HAP-1 (cell line): ENCODE measurements around the gene MAP1LC3B2.

Source experiments
- DNase-seq, 2 experiments: peaks; one replicate each; pipeline ENCODE4 v3.0.0-alpha.2; 2016 to 2020; ENCODE audit warnings: low spot score in 2 of 2
- H3K27me3 ChIP-seq: fragments of 250-450 bp; sonication (Bioruptor Pico); 2 replicates; pipeline ENCODE4 v1.5.1; 2020; ENCODE audit warnings: low read depth, mild to moderate bottlenecking, moderate library complexity
- H3K36me3 ChIP-seq: fragments of 250-450 bp; sonication (Bioruptor Pico); replicated peaks from 2 replicates; pipeline ENCODE4 v1.5.1; 2020; ENCODE audit warnings: mild to moderate bottlenecking
- H3K4me1 ChIP-seq: fragments of 250-450 bp; sonication (Bioruptor Pico); 2 replicates; pipeline ENCODE4 v1.5.1; 2020; ENCODE audit warnings: mild to moderate bottlenecking
- H3K4me3 ChIP-seq: fragments of 250-450 bp; sonication (Bioruptor Pico); 2 replicates; pipeline ENCODE4 v1.5.1; 2020; ENCODE audit warnings: mild to moderate bottlenecking, moderate library complexity
- H3K9me3 ChIP-seq: fragments of 250-450 bp; sonication (Bioruptor Pico); 2 replicates; pipeline ENCODE4 v1.5.1; 2020; ENCODE audit warnings: mild to moderate bottlenecking, moderate library complexity
- in situ Hi-C: fragments of 300-500 bp; cut with MboI; formaldehyde crosslinking; loops from 3 replicates; pipeline ENCODE4 v1.14.3; 2020; ENCODE audit warnings: low sequenced_read_pairs, inconsistent platforms, mixed read lengths

Gene MAP1LC3B2

DNA sequence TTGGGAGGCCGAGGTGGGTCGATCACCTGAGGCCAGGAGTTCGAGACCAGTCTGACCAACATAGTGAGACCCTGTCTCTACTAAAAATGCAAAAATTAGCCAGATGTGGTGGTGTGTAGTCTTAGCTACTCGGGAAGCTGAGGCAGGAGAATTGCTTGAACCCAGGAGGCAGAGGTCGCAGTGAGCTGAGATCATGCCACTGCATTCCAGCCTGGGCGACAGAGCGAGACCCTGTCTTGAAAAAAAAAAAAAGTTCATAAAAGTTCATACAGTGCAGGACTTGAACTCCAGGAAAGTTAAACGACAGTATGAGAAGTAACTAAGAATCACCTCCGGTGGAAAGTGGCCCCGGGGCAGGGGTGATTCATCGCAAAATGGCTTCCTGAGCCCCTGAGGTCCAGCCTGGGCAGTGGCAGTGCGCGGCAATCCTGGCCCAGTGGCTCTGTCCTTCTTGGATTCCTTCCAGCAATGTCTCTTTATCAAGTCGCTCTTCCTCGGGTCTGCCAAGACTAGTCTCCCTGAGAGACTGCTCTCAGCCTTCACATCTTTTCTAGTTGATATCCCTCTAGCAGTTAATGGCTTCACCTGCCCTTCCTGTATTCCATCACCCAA is 16.7 kb upstream of the MAP1LC3B2 start:
- peaks cover 8% of the 10 kb centered on the region for H3K4me1 ChIP-seq
- no peaks in the 10 kb centered on the region for H3K27me3 ChIP-seq
- no peaks in the 10 kb centered on the region for H3K36me3 ChIP-seq
- no peaks in the 10 kb centered on the region for H3K9me3 ChIP-seq
- no peak for DNase-seq
- H3K4me3 ChIP-seq: no peak overlapping the region
- in situ Hi-C loops: no loop called here

DNA sequence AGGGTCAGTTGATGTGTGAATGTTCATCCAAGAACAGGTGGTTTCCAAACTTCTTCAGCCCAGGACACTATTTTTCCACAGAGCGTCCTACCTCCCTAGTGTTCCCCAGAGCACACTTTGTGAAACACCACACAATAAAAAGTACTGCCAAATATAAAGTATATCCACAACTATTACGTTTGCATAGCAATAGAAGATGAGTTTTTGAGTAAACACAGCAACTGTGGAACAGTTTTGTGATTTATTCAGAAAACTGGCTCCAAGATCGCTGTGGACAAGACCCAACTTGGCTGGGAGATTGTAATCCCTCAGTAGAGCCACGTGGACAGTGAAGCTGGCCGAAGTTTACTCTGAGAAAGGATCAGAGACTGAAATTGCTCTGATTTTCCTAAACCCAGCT is 14.5 kb upstream of the MAP1LC3B2 start:
- in situ Hi-C loops: no loop called here
- Histone ChIP-seq H3K4me1 (peaks cover 7% of the 10 kb centered on the region), H3K36me3 (no peaks in the 10 kb centered on the region), H3K27me3 (no peaks in the 10 kb centered on the region), H3K4me3 (no peak overlapping the region), H3K9me3 (no peaks in the 10 kb centered on the region)
- DNase-seq: no peak

DNA sequence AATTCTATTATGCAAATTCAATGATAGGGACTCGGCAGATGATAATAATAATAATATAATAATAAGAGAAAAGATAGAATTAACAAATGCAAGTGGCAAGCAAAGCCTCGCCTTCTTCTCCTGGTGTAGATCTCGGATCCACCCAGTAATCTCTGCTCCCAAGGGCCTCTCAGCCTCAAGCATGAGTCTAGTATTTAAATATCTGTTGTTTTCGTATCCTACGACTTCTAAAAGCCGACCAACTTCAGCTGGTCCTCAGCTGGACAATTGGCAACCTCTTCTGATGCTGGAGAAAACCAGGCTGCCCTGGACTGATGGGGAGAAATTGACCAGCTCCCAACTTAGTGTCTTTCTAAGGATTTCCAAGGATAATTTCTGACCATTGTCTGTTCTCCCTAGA is 14.0 kb upstream of the MAP1LC3B2 start:
- H3K36me3 ChIP-seq: no peaks in the 10 kb centered on the region
- in situ Hi-C loops: no loop called here
- no peak for DNase-seq

DNA sequence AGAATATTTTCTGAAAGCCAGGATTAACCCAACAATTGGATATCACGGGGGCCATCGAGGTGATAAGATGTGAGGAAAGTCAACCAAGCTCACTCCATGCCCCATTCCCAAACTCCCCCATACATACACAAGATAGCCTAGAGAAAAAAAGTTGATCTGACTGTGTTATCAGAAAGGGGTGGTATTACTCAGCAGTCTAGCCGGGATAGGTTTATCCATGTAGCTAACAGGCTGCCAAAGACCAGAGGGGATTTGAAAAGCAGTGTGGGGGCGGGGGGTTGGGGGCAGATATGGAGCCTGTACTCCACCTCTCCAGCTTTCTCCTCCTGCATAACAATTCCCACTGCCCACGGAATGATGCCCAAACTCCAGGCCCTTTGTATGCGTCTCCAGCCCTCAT is 13.2 kb upstream of the MAP1LC3B2 start:
- in situ Hi-C loops: no loop called here
- Histone ChIP-seq H3K4me3 (no peak overlapping the region), H3K27me3 (no peaks in the 10 kb centered on the region), H3K36me3 (no peaks in the 10 kb centered on the region), H3K4me1 (no peaks in the 10 kb centered on the region; the same call in 1 of the 2 replicates), H3K9me3 (no peaks in the 10 kb centered on the region)
- DNase-seq: no peak

More for the DNA sequence above, 14.0 kb upstream of the MAP1LC3B2 start:
- no peaks in the 10 kb centered on the region for H3K9me3 ChIP-seq
- peaks cover 4% of the 10 kb centered on the region for H3K4me1 ChIP-seq
- H3K4me3 ChIP-seq: no peak overlapping the region
- H3K27me3 ChIP-seq: no peaks in the 10 kb centered on the region

DNA sequence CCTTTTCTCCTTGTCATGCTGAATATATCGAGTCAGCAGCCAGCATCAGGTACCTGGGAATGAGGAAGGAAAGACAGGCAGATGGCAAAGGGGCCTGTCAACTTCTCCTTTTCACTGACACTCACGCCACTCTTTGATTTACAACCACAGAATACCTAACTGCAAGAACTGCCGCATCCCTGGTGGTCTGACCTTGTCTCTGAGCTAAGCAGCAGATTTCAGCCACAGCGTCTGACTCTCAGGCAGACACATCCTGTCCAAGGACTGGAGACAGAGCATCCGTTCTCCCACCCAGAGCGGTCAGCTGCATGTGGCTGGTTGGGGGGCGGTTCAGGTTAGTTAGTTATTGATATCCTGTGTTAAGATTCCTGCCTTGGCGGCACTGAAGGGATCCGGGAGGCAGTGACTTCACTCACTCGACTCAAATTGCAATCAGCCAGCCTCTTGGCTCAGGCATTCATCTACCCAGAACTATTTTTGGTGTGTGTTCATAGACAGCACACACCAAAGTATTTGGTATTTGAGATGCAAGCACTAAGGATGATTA is 11.2 kb upstream of the MAP1LC3B2 start:
- no peak for DNase-seq

DNA sequence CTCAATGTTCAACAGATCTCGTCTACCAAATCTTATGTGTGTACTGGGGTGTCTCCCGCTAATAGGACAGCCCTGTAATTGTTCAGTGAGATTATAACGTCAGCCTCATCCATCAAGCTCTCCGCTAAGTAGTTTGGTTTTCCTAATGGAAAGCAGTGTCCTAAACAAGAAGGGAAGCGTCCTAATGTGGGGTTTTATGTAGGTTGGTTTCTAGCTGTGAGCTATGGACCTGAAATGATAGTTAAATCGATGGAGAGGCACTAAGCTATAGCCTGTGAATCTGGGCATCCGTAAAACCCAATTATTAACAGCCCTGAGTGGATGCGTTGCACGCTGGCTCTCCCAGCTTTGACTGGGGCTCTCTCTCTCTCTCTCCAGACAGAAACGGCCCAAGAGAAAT is 9.2 kb upstream of the MAP1LC3B2 start:
- H3K27me3 ChIP-seq: no peaks in the 10 kb centered on the region
- H3K36me3 ChIP-seq: no peaks in the 10 kb centered on the region
- in situ Hi-C loops: no loop called here
- no peaks in the 10 kb centered on the region; the same call in 1 of the 2 replicates for H3K4me1 ChIP-seq
- no peak overlapping the region for H3K4me3 ChIP-seq
- no peak for DNase-seq
- H3K9me3 ChIP-seq: no peaks in the 10 kb centered on the region

More for the DNA sequence above, 11.2 kb upstream of the MAP1LC3B2 start:
- no peak overlapping the region for H3K4me3 ChIP-seq
- no peaks in the 10 kb centered on the region for H3K36me3 ChIP-seq
- in situ Hi-C loops: no loop called here
- no peaks in the 10 kb centered on the region for H3K9me3 ChIP-seq
- H3K4me1 ChIP-seq: no peaks in the 10 kb centered on the region; the same call in 1 of the 2 replicates
- no peaks in the 10 kb centered on the region for H3K27me3 ChIP-seq

DNA sequence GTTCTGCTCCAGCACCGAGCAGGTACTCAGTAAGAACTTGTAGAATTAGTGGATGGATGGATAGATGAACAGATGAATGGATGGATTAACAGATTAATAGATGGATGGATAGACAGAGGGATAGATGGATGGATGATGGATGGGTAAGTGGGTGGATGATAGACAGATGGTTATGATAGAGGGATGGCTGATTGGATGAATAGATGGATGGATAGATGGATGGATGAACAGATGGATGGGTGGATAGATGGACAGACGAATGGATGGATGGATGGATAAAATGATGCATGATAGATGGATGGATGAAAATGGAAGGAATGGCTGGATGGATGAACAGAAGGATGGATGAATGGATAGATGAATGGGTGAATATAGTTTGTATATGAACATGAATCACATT is 8.0 kb upstream of the MAP1LC3B2 start:
- in situ Hi-C loops: no loop called here
- no peak for DNase-seq

DNA sequence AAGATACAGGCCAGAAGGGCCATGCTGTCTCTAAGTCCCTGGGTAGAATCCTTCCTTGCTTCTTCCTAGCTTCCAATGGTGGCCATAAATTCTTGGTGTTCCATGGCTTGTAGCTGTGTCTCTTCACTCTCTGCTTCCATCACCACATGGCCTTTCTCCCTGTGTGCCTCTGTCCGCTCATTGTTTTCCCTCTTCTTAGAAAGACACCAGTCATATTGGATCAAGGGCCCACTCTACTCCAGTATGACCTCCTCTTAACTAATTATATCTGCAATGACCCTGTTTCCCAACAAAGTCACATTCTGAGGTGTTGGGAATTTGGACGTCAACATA is 7.6 kb upstream of the MAP1LC3B2 start:
- Histone ChIP-seq H3K27me3 (no peaks in the 10 kb centered on the region), H3K36me3 (no peaks in the 10 kb centered on the region), H3K4me3 (no peak overlapping the region), H3K9me3 (no peaks in the 10 kb centered on the region), H3K4me1 (no peaks in the 10 kb centered on the region)
- in situ Hi-C loops: no loop called here
- no peak for DNase-seq

More for the DNA sequence above, 8.0 kb upstream of the MAP1LC3B2 start:
- no peaks in the 10 kb centered on the region for H3K4me1 ChIP-seq
- no peaks in the 10 kb centered on the region for H3K36me3 ChIP-seq
- H3K9me3 ChIP-seq: no peaks in the 10 kb centered on the region
- no peak overlapping the region for H3K4me3 ChIP-seq
- no peaks in the 10 kb centered on the region for H3K27me3 ChIP-seq

DNA sequence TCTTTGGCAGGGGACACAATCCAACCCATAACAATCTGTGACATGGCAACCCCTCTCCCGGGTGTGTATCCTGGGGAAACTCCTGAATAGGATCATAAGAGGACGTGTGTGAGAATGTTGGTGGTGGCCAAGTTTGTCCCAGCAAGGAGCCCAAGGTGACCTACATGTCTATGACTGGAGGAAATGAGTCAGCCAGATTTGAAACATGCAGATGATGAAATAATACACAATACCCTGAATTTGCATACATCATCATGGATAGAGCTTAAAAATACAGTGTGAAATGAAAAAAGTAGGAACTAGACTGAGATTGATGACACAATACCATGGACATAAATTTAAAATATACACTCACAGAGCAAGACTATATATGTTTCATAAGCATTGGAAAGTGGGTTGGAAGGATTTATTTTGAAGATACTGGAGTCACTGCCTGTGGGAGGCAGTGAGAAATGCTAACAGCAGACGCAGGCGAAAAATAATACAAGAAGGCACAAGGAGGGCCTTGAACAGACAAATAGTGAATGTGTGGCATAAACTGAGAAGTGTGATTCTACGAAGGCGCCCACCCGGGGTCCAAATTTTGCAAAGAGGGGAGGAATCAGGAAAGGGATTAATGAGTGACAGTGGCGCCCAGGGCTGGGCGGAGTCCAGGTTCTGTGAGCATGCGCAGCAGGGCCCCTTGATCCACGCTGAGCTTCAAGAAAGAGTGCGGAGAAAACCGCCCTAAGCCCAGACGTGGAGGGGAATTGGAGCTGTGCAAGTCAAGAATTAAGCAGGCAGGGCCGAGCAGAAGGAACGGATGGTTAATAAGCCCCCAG is 7.0 kb upstream of the MAP1LC3B2 start:
- no peaks in the 10 kb centered on the region for H3K4me1 ChIP-seq

DNA sequence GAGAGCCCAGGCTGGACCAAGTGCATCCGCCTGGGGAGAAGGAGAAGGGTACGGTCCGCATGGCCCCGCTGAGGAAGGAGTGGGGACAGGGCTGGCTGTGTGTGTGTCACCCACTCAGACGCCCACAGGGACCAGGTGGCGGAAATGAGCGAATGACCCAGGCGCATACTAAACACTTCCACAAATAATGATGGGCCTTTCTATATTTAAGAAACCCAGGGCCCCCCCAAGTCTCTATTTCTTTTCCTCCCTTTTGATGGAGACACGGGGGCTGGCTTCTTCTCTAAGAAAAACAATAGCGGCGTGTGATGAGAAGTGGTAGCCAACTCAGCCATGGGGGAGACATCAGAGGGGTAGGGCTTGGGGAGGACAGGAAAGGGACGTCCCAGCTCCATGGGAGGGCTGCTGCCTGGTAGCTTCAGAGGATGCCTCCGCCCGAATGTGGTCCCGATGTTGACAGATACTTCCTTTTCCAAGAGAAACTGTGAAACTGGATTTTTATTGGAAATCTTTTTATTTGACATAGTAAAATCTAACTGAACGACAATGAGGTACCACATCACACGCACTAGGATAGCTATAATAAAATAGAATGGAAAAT is 6.3 kb upstream of the MAP1LC3B2 start:
- in situ Hi-C loops: no loop called here

More for the DNA sequence above, 7.0 kb upstream of the MAP1LC3B2 start:
- no peaks in the 10 kb centered on the region for H3K9me3 ChIP-seq
- no peaks in the 10 kb centered on the region for H3K36me3 ChIP-seq
- in situ Hi-C loops: no loop called here
- H3K27me3 ChIP-seq: no peaks in the 10 kb centered on the region
- DNase-seq: no peak
- no peak overlapping the region for H3K4me3 ChIP-seq

DNA sequence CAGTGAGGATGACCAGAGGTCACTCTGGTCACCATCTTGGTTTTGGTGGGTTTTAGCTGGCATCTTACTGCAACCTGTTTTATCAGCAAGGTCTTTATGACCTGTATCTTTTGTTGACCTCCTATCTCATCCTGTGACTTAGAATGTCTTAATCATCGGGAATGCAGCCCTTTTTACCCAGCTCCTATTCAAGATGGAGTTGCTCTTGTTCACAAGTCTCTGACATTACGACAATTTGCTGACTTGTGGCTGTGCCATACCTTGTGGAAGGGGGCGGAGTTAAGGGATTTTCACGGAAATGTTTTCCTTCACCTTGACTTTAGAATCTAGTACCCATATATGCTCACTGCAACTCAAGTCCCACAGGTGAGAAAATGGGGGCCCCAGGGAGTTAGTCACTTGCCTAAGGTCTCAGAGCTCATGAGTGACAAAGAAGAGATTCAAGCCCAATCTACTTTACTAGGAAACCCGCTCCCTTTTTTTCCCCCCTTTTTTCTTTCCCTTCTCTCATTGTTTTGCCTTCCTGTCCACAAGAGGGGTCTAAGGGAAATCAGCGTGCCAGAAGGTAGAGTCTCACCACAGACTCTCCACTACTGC is 2.7 kb upstream of the MAP1LC3B2 start:
- H3K9me3 ChIP-seq: no peaks in the 10 kb centered on the region; the same call in 1 of the 2 replicates
- no peak overlapping the region for H3K4me3 ChIP-seq
- in situ Hi-C loops: no loop called here
- H3K27me3 ChIP-seq: no peaks in the 10 kb centered on the region
- no peaks in the 10 kb centered on the region for H3K36me3 ChIP-seq
- peaks cover 4% of the 10 kb centered on the region for H3K4me1 ChIP-seq
- no peak for DNase-seq

More for the DNA sequence above, 6.3 kb upstream of the MAP1LC3B2 start:
- H3K9me3 ChIP-seq: no peaks in the 10 kb centered on the region
- no peak for DNase-seq
- no peak overlapping the region for H3K4me3 ChIP-seq
- H3K4me1 ChIP-seq: no peaks in the 10 kb centered on the region
- no peaks in the 10 kb centered on the region for H3K27me3 ChIP-seq
- H3K36me3 ChIP-seq: no peaks in the 10 kb centered on the region

DNA sequence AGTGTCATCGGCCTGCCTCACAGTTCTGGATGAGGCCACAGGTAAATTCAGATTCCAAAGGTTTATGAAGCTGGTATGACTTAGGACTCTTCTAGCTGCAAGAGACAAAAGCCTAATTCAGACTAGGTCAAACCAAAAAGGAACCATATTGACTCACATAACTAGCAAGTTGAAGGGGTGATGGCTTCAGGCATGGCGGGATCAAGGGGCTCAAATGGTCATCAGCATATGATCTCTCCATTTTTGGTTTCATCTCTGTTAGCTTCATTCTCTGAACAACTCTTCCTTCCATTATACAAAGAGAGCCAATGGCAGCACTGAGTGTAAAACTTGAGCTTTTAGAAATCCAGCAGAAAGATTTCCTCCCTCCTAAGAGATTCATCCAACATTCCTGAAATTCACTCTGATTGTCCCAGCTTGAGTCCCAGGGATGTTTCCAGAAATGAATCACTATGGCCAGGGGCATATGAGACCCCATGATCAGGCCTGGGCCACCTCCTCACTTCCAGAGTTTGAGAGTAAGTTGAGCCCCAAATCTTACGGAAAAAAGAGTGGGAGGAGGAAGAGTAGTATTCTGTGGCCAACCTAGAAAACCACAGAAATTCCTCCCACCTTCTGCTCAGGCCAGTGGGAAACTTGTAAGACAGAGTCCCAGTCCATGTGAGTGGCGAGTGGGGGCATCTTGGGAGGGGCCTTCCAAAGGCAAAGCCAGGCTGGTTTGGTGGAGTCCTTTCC is 2.0 kb upstream of the MAP1LC3B2 start:
- Histone ChIP-seq H3K36me3 (no peaks in the 10 kb centered on the region), H3K27me3 (no peaks in the 10 kb centered on the region), H3K4me1 (peaks cover 4% of the 10 kb centered on the region), H3K9me3 (no peaks in the 10 kb centered on the region; the same call in 1 of the 2 replicates), H3K4me3 (no peak overlapping the region)
- in situ Hi-C loops: no loop called here
- no peak for DNase-seq
